Stimulated activated naive CD8-positive, alpha-beta T cell treated with anti-CD3 and anti-CD28 coated beads, Interleukin-15, Interleukin-2, amounts not matched to agents 100 ng/mL and 50 ng/mL, for 24 hours (primary cell): Measurements from ENCODE around the gene KAT2A.
A peak's percentile ranks its signal among the peaks of the same experiment; 100 is the strongest.
"Not testable (repeated sequence)": the region's sequence is repeated elsewhere in the genome, so short reads cannot be mapped to it uniquely, and the experiment has no call there.

Source experiments
- H3K27ac Mint-ChIP-seq: one replicate; pipeline ENCODE4 v1.8.0; 2021; ENCODE audit warnings: mild to moderate bottlenecking, mixed read lengths
- H3K27me3 Mint-ChIP-seq: one replicate; pipeline ENCODE4 v1.8.0; 2021; ENCODE audit warnings: mixed read lengths
- H3K36me3 Mint-ChIP-seq: one replicate; pipeline ENCODE4 v1.8.0; 2021; ENCODE audit warnings: low read depth, mixed read lengths
- H3K4me1 Mint-ChIP-seq: one replicate; pipeline ENCODE4 v1.8.0; 2021; ENCODE audit warnings: low read depth, mixed read lengths
- H3K4me3 Mint-ChIP-seq: one replicate; pipeline ENCODE4 v1.8.0; 2021; ENCODE audit warnings: mild to moderate bottlenecking, mixed read lengths
- H3K9me3 Mint-ChIP-seq: one replicate; pipeline ENCODE4 v1.8.0; 2021; ENCODE audit warnings: mixed read lengths

Gene KAT2A

GRCh38 chr17:42120770-42121769 is at the start of gene KAT2A:
TSS of gene KAT2A (minus strand) at chr17:42121367. CDS start at chr17:42121304, 63 bp downstream.
- Mint-ChIP-seq H3K27ac (peak within 1 kb of the TSS; percentile 78), H3K9me3 (no peaks in the 10 kb centered on the region), H3K4me3 (peak within 1 kb of the TSS; percentile 77), H3K4me1 (peaks cover 35% of the 10 kb centered on the region), H3K36me3 (peaks cover 30% of the 10 kb centered on the region), H3K27me3 (no peaks in the 10 kb centered on the region)

- no peak overlapping the region for H3K27ac Mint-ChIP-seq
- no peaks in the 10 kb centered on the region for H3K4me1 Mint-ChIP-seq
- no peaks in the 10 kb centered on the region for H3K36me3 Mint-ChIP-seq
- H3K9me3 Mint-ChIP-seq, result no peaks in the 10 kb centered on the region
- no peaks in the 10 kb centered on the region for H3K27me3 Mint-ChIP-seq
- H3K4me3 Mint-ChIP-seq, result no peak overlapping the region
Observed at GRCh38 chr17:42169351-42169750, 48.2 kb upstream of the KAT2A start.

- H3K4me1 Mint-ChIP-seq, result no peaks in the 10 kb centered on the region
- H3K9me3 Mint-ChIP-seq, result no peaks in the 10 kb centered on the region
- H3K36me3 Mint-ChIP-seq, result no peaks in the 10 kb centered on the region
- H3K27ac Mint-ChIP-seq, result no peak overlapping the region
- H3K4me3 Mint-ChIP-seq, result no peak overlapping the region
- H3K27me3 Mint-ChIP-seq, result no peaks in the 10 kb centered on the region
Observed at GRCh38 chr17:42167807-42168206, 46.6 kb upstream of the KAT2A start.

GRCh38 chr17:42166196-42166763 is 45.1 kb upstream of the KAT2A start:
- no peaks in the 10 kb centered on the region for H3K9me3 Mint-ChIP-seq
- H3K4me3 Mint-ChIP-seq, result no peak overlapping the region
- no peak overlapping the region for H3K27ac Mint-ChIP-seq
- no peaks in the 10 kb centered on the region for H3K27me3 Mint-ChIP-seq
- no peaks in the 10 kb centered on the region for H3K4me1 Mint-ChIP-seq
- no peaks in the 10 kb centered on the region for H3K36me3 Mint-ChIP-seq

- Mint-ChIP-seq H3K27ac (no peak overlapping the region), H3K4me1 (no peaks in the 10 kb centered on the region), H3K27me3 (no peaks in the 10 kb centered on the region), H3K4me3 (no peak overlapping the region), H3K9me3 (no peaks in the 10 kb centered on the region), H3K36me3 (no peaks in the 10 kb centered on the region)
Observed at GRCh38 chr17:42165751-42166150, 44.6 kb upstream of the KAT2A start.

- no peaks in the 10 kb centered on the region for H3K4me1 Mint-ChIP-seq
- no peak overlapping the region for H3K27ac Mint-ChIP-seq
- no peaks in the 10 kb centered on the region for H3K9me3 Mint-ChIP-seq
- H3K27me3 Mint-ChIP-seq, result no peaks in the 10 kb centered on the region
- no peak overlapping the region for H3K4me3 Mint-ChIP-seq
- H3K36me3 Mint-ChIP-seq, result no peaks in the 10 kb centered on the region
Observed at GRCh38 chr17:42163696-42164407, 42.7 kb upstream of the KAT2A start.

- no peaks in the 10 kb centered on the region for H3K27me3 Mint-ChIP-seq
- no peak overlapping the region for H3K27ac Mint-ChIP-seq
- no peaks in the 10 kb centered on the region for H3K9me3 Mint-ChIP-seq
- no peak overlapping the region for H3K4me3 Mint-ChIP-seq
- no peaks in the 10 kb centered on the region for H3K4me1 Mint-ChIP-seq
- no peaks in the 10 kb centered on the region for H3K36me3 Mint-ChIP-seq
Observed at GRCh38 chr17:42163113-42163512, 41.9 kb upstream of the KAT2A start.

GRCh38 chr17:42160531-42160910 is 39.4 kb upstream of the KAT2A start:
- Mint-ChIP-seq H3K4me1 (peaks cover 6% of the 10 kb centered on the region), H3K9me3 (no peaks in the 10 kb centered on the region), H3K4me3 (no peak overlapping the region), H3K27ac (no peak overlapping the region), H3K27me3 (no peaks in the 10 kb centered on the region), H3K36me3 (no peaks in the 10 kb centered on the region)

GRCh38 chr17:42159796-42160530 is 38.8 kb upstream of the KAT2A start:
- Mint-ChIP-seq H3K4me3 (no peak overlapping the region), H3K27me3 (no peaks in the 10 kb centered on the region), H3K36me3 (no peaks in the 10 kb centered on the region), H3K4me1 (peaks cover 6% of the 10 kb centered on the region), H3K9me3 (no peaks in the 10 kb centered on the region), H3K27ac (no peak overlapping the region)

- Mint-ChIP-seq H3K27ac (no peak overlapping the region), H3K9me3 (no peaks in the 10 kb centered on the region), H3K27me3 (no peaks in the 10 kb centered on the region), H3K4me3 (peak overlapping the region; percentile 95), H3K36me3 (peaks cover 4% of the 10 kb centered on the region), H3K4me1 (peaks cover 43% of the 10 kb centered on the region)
Observed at GRCh38 chr17:42155614-42156045, 34.5 kb upstream of the KAT2A start.

GRCh38 chr17:42153919-42154742 is 33.0 kb upstream of the KAT2A start:
- Mint-ChIP-seq H3K27me3 (no peaks in the 10 kb centered on the region), H3K4me1 (peaks cover 45% of the 10 kb centered on the region), H3K36me3 (peaks cover 4% of the 10 kb centered on the region), H3K4me3 (peak overlapping the region; percentile 95), H3K9me3 (no peaks in the 10 kb centered on the region), H3K27ac (peak overlapping the region; percentile 92)

- Mint-ChIP-seq H3K9me3 (no peaks in the 10 kb centered on the region), H3K4me3 (no peak overlapping the region), H3K27ac (peak overlapping the region; percentile 45), H3K36me3 (peaks cover 32% of the 10 kb centered on the region), H3K4me1 (peaks cover 30% of the 10 kb centered on the region), H3K27me3 (no peaks in the 10 kb centered on the region)
Observed at GRCh38 chr17:42146911-42147607, 25.9 kb upstream of the KAT2A start.

GRCh38 chr17:42143138-42143537 is 22.0 kb upstream of the KAT2A start:
- H3K9me3 Mint-ChIP-seq, H3K27me3 Mint-ChIP-seq, H3K4me3 Mint-ChIP-seq: not testable (repeated sequence)
- H3K4me1 Mint-ChIP-seq, result peaks cover 19% of the 10 kb centered on the region
- peak overlapping the region; percentile 16 for H3K27ac Mint-ChIP-seq
- H3K36me3 Mint-ChIP-seq, result peaks cover 35% of the 10 kb centered on the region
